HG03439 (cell line): Measurements from ENCODE around the gene ZFYVE21.
A peak's percentile ranks its signal among the peaks of the same experiment; 100 is the strongest.

Experiments used
- ATAC-seq: cut with Tn5 transposase; IDR thresholded peaks from one replicate; pipeline ENCODE4 v1.9.1; 2021; ENCODE audit warnings: mild to moderate bottlenecking, moderate library complexity; ENCODE audit not compliant: unreplicated experiment

ZFYVE21 gene

DNA sequence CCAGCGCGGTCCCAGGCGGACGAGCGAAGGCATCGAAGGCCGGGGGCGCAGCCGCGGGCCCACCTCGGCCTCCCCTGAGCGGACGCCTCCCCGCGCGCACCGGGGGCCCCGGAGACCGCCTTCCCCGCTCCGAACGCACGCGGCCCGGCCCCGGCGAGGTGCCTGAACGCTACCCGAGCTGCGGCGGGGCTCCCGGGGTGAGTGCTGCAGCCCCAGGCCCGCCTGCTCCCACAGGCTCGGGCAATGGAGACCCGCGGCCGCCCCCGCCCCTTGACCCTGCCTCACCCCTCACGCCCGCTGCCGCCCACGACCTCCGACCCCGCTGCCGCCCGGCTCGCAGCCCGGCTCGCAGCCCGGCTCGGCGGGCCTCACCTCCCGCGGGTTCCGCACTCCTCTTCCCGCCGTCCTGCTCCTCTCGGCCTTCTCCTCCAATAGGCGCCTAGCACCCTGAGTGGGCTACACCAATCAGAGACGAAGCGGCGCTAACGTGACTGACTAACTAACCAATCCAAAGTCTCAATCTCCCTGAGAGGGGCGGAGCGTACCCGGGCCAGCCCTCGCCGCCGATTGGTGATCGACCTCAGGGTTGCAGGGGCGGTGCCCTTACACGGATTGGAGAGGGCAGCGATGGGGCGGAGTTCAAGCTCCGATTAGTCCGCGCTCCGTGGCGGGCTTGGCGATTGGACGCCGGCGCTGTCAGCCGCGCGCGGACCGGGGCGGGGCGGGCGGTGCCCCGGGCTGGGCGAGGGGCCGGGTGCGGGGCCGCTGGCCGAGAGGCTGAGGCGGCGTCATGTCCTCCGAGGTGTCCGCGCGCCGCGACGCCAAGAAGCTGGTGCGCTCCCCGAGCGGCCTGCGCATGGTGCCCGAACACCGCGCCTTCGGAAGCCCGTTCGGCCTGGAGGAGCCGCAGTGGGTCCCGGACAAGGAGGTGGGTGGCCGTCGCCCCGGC is at the start of gene ZFYVE21, which contains the start of gene XRCC3:
Gene ZFYVE21, plus strand, starts transcription at position 759 of the 949 bp plus-strand sequence. Its CDS starts 32 bp downstream, at position 791.
Gene XRCC3, minus strand, starts transcription at position 400 of the 949 bp plus-strand sequence. CDS start 4,364 bp downstream, outside the sequence.
- peak; percentile 94 for ATAC-seq

DNA sequence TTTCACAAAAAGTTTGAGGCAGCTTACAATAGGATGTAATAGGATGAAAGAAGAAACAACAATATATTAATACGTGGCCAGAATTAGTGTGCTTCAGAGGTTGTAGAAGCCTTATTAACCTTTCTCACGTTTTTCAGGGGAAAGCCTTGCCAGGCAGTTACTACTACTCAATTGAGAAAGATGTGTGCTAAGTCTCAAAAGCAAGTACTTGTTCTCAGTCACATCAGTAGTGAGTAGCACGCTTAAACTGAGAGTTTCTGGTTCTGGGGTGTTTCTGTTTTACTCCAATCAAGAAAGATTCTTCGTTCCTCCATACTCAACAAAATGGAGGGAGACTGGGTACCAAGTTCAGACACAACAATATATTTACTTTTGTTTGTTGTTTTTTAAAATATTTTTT is 47.9 kb upstream of the ZFYVE21 start:
- no peak for ATAC-seq

DNA sequence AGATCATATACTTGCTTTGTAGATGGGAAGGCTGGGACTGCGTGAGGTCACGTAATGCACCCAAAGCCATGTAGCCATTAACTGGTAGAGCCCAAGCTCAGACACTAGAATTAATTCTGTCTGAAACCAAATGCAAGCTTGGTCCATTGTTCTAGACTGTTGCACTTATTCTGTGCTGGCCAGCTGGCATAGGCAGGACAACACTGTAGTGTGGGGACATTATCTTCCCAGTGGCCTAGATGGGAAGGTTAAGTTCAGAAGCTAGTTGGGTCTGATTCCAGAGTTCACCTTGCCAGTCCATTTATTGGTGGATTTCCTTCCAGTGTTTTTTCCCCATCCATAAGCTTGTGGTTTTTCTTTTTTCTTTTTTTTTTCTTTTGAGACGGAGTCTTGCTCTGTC is 47.5 kb upstream of the ZFYVE21 start:
- no peak for ATAC-seq

DNA sequence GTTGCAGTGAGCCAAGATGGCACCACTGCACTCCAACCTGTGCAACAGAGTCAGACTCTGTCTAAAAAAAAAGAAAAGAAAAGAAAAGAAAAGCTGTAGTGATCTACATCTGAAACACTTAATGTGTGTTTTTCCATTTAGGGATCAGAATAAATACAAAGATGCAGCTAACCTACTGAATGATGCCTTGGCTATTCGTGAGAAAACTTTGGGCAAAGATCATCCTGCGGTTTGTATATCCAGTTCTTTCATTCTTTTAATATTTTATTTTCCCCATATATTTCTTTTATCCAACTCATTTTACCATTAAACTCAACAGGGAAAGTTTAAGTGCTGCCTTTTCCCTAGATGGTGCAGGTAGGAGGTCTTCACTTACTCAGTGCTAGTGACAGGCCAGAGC is 46.2 kb upstream of the ZFYVE21 start:
- no peak for ATAC-seq

DNA sequence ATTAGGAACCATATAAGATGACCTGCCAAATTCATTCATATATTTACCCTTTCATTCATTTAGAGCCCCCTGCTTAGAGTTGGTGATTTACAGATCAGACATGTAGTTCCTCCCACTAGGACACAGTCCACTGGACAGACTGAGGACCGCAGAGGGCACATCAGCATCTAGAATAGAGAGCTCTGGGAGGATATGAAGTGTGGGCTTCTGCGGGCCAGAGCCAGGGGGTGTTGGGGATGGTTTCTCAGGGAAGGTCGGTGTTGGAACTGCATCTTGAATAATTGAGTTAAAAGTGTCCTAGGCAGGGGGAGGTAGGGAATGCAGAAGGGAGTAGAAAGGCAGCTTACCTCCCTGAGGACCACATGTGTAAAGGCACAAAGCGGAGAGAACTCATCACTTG is 43.7 kb upstream of the ZFYVE21 start:
- ATAC-seq, result no peak

DNA sequence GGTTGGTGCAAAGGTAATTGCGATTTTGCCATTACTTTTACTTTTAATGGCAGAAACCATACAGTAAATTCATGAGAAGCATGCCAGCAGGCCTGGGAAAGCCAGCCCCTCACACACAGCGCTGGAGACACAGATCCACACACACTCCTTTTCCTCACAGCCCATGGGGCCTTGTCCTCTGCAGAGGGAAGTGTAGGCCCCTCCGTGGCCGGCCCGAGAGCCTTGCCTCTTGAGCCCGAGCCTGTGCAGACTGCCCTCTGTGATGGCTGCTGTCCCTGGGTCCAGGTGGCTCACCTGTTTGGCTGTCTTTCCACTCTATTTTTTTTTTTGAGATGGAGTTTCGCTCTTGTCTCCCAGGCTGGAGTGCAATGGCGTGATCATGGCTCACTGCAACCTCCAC is 39.7 kb upstream of the ZFYVE21 start:
- ATAC-seq, result no peak

DNA sequence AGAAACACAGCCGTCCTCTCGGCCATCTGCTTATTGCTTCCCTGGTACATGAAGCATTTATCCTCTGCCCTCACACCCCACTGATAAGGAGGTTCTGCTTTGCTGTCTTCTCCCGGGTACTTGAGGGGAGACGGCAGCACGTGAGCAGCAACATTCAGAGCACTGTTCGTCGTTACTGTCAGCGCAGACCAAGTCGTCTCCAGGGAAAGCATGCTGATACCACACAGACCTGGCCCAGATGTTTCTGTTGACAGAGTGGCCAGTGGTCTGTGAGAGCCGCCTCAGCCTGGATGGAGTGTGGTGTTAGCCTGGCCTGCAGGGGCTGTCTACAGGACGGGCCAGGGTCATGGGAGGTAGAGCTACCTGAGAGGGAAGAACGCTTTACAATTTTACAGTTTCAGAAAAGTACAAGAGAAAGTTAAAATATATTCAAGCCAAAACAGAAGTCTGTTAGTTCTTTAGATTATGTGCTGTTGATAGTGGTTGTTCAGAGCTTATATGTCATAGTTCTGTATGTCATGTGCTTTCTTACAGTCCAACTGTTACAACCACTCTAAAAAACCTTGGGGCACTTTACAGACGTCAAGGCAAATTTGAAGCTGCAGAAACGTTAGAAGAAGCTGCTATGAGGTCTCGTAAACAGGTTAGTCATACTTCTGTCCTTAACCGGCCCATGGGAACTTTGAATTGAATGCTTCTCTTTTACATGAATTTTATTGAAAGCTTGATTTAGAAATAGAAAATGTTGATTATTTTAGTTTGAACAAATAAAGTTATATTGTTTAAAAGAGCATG is 38.5 kb upstream of the ZFYVE21 start:
- ATAC-seq, result no peak

DNA sequence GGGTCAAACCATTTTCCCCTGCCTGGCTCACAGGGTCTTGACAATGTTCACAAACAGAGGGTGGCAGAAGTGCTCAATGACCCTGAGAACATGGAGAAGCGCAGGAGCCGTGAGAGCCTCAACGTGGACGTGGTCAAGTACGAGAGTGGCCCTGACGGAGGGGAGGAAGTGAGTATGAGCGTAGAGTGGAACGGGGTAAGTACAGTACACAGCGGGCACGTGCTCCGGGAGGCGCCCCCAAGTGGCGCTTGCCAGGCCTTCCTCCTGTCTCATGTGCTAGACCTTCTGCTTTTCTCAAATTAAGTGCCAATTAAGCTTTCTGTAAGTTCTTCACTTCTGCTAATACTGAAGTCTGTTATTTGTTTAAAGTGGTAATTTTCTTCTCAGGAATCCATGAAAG is 36.3 kb upstream of the ZFYVE21 start:
- peak; percentile 75 for ATAC-seq

DNA sequence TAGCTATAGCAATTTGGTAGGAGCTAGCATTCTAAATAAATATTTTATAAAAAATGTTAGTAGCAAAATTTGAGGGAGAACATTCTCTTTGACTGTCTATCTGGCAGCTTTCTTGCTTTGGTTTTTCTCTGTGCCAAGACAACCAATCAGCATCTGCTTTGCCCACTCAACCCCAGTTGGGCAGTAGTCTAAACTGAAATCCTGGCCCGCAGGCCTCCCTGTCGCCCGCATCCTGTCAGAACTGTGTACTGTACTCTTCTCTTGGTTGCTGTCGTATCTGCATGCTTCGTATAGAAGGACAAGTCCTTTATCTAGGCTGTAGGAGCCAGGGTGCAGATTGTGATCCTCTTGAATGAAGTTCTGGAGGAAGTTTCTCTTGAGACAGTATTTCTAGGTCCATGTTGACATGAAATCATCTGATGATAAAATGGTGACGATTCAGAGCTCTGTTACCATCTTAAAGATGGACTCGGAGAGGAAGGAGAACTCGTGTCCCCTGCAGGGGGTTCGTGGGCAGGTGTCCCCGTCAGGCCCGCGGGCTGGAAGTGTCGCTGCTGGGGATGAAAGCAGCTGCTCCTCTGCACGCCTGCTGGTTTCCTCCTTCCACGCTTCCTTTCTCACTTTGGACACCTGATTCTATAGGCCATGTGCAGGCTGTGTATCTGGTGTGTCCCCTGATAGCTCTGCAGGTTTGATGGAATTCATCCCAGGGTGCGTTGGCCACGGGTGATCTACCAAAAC is 34.9 kb upstream of the ZFYVE21 start:
- no peak for ATAC-seq

DNA sequence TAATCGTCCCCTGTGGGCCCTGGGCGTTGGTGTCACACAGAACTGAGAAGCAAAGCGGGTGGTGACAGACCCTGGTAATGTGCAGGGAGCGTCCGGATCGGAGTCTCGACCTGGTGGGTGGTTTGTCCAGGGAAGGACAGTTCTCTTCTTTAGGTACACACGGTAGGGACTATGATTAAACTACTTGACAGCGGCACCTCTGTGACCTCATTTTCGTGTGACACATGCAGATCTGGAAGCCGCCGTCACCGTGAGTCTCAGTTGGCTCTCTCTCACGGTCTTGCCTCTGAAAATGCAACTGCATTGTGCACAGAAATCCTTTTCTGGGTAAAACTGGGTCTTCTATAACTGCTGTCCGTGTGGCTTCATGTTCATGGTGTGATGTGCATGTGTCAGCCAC is 32.5 kb upstream of the ZFYVE21 start:
- ATAC-seq, result no peak

DNA sequence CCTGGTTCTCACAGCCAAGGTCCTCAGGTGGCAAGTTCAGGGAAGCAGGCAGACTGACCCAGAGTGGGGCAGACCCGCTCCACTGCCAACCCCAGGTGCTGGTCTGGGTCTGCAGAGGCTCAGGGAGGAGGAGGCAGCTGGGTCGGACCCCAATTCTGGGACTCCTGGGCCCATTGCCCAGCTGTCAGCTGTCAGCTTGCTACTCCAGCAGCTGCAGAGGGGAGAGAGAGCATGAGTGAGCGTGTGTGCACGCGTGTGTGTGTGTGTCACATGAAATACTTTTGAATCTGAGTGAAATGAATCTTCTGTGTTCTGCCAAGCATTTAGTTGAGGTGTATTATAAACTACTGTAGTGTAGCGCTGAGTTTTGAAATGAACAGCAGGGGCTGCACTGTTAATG is 31.1 kb upstream of the ZFYVE21 start:
- ATAC-seq, result no peak

DNA sequence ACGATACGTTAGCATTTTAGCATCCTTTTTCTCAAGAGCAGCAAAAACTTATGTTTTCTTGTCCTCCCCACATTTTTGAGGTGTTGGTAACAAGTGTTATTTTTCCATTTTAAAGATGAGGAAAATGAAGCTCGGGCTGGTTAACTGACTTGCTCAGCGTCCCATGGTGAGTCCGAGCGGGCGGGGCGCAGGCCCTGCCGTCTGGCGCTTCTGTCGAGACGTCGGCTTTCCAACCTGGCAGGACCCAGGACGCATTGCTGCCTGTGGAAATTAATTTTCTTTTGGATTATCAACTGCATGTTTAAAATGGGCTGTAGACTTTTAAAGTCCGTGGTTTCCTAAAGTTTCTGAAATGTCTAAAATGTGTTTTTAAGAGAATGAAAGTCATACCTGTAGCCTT is 30.7 kb upstream of the ZFYVE21 start:
- ATAC-seq, result no peak

DNA sequence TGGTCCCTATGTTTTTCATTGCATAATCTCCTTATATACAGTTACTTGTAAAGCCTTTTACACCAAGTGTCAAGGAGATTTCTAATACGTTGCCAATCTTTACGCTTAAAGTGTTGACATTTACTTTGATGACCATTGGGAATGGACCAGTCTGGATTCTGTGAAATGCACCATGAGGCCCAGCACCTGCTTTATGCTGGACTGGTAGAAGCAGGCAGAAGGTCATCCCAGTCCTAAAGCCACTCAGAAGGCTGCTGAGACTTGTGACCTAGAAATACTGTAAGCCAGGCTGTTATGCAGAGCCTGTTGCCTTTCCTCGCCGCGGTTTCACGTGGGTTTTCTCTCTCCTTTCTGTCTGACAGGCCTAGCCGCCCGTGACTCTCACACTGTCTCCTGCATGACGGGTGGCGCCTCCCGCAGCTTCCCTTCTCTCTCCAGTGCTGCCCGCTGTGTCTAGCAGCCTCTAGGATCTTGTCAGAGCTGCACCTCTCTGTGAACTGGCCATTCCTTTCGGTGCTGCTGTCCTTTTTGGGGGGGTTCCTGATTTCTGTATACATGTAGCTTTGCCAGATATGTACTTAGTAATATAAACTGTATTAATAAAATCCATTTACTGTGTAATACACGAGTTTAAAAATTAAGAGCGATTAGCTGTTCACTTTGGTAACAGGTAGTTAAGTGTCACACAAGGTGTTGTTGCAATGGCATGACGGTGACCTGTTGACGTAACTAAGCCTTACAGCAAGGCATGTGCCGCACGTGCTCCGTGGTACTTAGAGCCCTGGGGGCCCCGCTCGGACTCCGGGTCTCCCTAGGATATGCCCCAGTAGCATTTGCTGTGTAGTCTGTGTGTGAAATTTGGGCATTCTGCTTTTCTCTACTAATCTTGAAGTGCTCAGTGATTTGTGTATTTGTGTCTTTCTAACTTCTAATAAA is 30.1 kb upstream of the ZFYVE21 start:
- no peak for ATAC-seq

DNA sequence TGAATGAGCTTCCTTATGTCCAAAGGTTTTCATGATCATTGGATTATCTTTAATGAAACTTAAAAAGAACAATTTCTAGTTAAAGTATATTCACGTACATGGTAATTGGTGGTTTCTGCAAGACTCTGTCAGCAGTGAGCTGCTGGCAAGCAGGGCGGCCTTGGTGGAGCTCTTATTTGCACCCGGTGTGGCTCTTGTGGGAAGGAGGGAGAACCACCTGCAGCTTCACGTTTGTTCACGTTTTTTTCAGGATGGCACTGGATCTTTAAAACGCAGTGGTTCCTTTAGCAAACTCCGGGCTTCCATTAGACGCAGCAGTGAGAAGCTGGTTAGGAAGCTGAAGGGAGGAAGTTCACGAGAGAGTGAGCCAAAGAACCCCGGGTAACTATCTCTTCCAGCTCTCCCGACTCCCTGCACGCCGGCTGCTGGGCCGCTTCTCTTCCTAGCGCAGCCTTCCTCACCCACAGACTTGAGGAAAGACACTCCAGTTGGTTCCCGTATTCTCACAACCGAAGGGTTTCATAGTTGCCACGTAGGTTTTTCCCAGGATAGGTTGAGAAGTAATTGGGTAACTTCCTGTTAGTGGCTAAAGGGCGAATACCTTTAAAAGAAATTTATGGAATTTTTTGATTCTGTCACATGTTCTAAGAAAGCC is 28.7 kb upstream of the ZFYVE21 start:
- ATAC-seq, result no peak

DNA sequence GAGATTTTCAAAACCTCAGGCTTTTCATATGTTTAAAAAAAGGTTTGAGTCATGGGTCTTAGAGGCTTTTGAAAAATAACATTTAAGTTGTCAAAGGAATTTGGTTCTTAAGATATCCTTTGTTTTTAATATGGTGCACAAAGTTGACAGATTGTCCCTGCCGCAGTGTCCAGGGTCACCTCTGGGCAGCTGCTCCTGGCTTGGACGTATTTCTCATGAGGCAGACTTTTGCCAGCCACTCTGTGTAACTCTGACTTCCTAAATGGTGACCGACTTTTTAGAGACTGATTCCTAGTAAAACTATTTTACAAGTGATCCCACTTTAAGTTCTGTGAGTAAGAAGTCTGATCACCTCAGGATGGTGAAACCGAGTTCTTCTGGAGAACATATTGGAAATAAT is 27.9 kb upstream of the ZFYVE21 start:
- no peak for ATAC-seq

DNA sequence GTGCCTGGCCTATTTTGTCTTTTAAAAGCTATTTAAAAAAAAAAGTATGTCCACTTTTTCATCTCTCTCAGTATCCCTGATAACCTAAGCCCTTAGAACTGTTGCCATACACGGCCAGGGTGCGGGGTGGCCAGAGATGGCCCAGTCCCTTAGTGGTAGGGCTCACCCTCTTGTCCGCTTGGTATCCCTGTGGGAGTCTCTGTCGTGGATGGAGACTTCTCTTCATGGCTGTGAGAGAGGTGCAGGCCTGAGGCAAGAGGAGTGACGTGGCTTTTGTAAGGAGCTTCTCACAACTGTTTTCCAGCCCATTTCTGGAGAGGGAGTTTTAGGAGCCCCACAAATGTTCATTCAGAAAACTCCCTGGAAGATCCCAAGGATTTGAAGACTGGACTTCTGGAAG is 27.2 kb upstream of the ZFYVE21 start:
- ATAC-seq, result no peak

DNA sequence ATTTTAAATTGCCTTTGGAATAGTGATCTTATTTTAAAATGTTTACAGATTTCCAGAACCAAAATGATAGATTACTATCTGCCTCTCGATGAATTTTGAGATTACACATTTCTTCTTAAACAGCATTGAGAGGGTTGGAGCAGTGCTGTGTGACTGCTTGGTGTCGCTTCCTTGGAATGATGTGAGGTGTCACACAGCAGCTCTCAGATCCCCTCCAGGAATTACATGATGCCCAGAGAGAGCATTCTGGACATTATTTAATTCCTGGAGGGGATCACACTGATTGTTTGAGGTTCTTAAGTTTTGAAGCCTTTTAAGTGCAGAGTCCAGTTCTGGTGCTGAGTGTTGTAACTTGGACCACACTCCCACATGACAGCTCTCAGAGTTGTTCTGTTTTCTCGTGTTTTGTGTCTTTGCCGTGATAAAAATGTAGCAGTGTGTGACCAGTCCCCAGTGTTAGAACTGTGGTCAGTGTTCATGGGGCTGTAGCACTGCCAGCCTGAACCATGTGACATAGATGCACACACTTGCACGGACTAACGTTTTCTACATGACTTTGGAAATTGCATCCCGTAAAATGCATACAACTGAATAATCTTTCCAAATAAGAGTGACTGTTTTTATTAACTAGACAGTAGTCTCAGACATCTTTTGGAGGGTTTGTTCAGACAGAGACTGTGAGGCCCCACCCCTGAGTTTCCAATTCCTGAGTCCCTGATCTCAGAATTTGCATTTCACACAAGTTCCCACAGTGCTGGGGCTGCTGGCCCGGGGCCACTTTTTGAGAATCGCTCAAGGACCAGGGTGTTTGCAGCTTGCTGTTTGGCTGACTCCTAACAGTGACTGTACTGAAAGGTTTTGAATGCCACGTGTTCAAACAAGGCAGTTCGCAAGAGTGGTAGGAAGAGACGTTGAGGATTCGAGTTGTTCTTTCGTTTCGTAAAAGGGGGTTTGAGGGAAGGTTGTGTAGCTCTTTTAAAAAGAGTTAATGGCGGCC is 26.4 kb upstream of the ZFYVE21 start:
- ATAC-seq, result no peak

DNA sequence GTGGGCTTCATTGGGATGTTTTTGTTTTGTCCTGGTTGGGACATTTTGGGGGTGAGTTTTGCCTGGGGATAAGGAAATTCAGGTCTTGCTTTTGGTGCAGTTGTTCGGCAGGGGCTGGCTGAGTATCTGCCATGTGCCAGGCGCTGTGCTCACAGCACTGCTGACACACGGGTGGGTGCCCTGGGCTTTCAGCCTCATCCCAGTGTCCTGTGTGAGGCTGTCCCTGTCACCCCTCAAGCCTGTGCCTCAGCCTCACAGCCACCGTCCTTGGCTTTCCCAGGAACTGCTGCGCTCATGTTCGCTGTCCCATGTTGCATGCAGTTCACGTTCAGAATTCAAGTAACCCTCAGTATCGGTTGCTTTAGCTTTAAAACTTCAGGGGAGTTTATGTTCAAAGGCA is 25.3 kb upstream of the ZFYVE21 start:
- no peak for ATAC-seq
